PC-9 (cell line): ENCODE data around the gene SLC6A1.

Experiments used
- CTCF ChIP-seq: fragments of 200-600 bp; sonication (generic); conservative IDR thresholded peaks from 2 replicates; pipeline ENCODE4 v1.6.1; 2017; ENCODE audit warnings: mixed run types, antibody characterized with exemption, mild to moderate bottlenecking, moderate library complexity
- EZH2 ChIP-seq: fragments of 200-600 bp; sonication (generic); IDR thresholded peaks from 2 replicates; pipeline ENCODE4 v1.8.0; 2017; ENCODE audit warnings: antibody characterized with exemption, low read depth

- TF ChIP-seq EZH2 (no peak), CTCF (no peak)
Measured at GRCh38 chr3:11015369-11015768, 22.8 kb downstream of the SLC6A1 start.
